CD4-positive, alpha-beta T cell treated with Interleukin-17A for 4 hours (primary cell): ENCODE results near the gene HIPK2.

Source experiments
- DNase-seq: peaks from one replicate; pipeline ENCODE4 v3.0.0-alpha.2; 2020; ENCODE audit warnings: mixed read lengths

Gene HIPK2

DNA sequence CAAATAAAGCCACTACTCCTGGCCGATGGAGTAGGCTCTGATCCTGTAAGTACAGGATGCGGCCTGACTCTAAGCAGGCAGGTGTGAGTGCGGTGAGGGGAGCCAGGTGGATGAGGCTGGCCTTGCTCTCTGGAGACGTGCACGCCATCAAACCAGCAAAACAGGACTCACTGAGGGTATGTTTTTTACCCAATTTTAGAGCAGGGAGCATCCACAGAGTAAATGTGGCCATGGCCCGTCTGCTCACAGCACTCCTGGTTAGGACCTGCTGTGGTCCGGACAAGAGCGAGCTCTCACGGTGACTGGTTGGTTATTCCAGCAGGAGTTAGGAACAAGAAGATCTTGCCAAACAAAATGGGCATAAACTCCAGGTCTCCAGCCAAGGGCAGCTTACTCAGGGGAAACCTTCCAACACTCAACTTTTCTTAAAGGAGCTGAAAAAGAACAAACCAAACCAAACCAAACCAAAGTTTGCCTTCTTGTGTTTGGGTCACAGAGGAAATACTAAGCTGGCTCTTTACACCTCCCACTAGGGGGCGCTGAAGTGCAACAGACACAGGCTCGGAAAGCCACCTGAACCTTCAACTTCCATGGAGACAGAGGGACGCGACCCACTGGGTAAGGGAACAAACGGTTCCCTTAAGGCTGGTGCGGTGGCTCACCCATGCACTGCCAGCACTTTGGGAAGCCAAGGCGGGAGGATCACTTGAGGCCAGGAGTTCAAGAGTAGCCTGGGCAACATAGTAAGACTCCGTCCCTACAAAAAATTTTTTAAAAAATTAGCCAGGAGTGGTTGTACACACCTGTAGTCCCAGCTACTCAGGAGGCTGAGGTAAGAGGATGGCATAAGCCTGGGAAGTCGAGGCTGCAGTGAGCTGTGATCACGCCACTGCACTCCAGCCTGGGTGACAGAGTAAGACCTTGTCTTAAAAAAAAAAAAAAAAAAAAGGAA is 131.9 kb downstream of the HIPK2 start:
- DNase-seq = peak; percentile 95

DNA sequence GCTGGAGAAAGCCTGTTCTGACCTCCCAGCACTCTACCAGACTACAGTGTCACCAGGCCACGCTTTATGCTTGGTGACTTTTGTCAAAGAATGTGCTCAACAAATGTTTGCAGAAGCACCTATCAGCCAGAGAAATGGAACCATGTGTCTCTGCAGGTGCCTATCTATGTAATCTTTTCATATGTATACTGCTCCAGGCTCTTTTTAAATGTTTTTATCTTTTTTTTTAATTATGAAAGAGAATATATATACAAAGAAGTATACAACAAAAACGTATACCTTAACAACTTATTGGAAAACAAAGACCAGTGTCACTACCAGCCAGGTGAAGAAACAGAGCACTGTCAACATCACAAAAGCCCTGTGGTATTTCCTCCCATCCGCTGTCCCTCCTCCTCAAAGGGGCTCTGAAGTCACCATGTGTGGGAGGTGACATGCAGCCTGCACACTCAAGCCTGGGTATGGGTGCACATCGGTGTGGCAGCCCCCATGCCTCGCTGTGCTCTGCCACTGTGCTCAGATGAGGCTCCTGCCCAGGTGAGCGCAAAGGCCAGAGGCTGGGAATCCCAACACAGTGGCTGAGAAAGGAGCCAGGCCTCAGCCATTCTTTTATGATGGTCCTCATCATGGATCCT is 133.7 kb downstream of the HIPK2 start:
- DNase-seq = peak; percentile 37

DNA sequence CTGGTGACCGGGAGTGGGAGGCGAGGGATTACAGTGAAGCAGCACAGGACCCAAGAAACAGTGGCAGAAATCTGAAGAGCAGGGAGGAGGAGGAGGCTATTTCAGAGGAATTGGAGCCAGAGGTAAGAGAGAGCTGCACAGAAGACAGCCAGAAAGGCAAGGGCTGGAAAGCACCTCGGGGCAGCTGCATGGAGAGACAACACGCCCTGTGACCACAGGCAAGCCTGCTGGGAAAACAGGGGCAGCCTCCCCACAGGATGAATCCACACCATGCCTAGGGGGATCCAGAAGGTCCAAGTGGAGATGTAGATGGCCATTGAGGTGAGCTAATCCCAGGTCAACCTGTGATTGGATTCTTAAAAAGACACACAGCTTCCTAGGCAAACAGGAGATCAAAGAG is 135.5 kb downstream of the HIPK2 start:
- no peak for DNase-seq

DNA sequence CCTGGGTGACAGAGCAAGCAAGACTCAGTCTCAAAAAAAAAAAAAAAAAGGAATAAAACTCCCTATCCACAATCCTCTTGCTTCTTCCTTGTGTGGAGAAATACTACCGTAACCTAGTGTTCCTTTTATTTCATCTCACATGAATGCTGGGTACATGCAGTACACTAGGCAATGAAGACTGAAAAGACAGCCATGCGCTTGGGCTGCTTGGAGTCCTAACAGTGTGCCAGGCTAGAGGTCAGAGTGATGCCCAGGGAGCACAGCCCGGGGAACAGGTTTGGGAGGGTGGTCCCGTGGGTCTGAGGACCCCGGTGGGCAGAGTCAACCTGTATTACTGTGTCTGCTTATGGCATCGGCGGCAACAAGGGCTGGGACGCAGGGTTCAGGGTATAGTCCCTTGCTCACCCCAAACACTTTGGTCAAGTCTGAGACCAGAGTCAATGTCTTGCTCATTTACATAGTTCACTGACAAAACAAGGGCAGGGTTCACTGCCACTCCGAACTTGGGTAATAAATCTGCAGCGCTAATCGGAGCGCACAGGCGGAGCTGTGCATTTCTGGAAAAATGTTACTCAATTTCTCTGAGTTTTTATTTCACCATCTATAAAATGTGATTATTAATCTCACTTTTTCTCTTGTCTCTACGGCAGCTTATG is 136.3 kb downstream of the HIPK2 start:
- DNase-seq = no peak

DNA sequence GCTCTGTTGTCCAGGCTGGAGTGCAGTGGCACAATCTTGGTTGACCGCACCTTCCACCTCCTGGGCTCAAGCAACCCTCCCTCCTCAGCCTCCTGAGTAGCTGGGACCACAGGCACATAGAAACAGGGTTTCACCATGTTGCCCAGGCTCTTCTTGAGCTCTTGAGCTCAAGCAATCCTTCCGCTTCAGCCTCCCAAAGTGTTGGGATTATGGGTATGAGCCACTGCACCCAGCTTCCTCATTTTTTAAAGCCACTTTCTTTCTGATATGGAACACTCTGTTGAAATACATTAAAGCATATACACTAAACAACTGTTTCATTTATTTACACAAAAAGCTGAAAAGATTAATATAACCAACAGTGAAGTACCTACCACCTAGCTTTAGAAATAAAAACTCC is 137.1 kb downstream of the HIPK2 start:
- no peak for DNase-seq

DNA sequence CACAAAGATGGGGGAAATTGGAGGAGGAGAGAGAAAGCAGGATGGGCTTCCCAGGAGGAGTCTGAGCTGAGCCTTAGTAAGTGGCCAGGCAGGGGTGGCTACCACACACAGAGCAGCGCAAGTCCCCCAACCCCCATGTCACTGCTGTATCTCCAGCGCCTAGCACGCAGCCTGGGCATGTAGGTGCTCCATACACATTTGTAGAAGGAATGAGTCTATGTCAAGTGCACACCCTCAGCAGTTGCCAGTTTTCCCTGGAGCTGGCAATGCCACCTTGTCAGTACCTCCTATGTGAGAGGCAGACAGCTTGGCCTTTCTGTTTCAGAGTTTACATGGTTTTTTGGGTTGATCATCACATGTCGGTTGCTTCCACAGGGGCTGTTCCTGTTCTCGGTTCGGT is 138.2 kb downstream of the HIPK2 start:
- no peak for DNase-seq

DNA sequence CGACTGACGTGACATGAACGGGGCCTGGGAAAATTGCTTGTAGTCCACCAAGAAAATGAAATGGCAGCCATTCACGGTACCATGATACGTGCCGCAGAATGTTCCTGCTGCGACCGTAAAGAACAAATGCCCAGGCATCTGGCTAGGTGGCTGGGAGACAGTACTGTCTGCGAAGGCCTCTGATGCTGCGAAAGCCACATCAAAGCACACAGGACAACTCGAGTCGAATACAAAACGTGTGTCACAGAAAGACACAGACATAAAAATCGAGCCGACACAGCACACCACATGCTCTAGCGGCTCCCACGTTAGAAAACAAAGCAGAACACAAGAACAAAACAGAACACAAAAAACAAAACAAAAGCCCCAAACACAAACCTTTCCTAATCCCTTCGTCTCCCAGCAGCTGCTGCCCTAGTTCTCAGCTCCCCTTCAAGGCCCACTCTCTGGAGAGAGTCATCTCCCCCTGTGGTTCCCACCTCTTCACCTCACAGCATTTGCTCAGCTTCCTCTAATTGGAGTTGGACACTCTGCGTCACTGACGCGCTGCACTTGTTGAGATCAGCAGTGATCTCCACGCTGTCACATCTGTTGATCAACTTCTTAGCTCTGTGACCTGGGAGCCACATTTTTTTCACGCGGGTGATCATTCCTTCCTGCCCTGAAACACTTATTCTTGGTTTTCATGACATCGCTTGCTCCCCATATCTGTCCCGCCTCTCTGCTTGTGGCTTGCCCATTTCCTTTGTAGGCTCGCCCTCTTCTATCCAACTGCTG is 142.1 kb downstream of the HIPK2 start:
- DNase-seq = peak; percentile 69

DNA sequence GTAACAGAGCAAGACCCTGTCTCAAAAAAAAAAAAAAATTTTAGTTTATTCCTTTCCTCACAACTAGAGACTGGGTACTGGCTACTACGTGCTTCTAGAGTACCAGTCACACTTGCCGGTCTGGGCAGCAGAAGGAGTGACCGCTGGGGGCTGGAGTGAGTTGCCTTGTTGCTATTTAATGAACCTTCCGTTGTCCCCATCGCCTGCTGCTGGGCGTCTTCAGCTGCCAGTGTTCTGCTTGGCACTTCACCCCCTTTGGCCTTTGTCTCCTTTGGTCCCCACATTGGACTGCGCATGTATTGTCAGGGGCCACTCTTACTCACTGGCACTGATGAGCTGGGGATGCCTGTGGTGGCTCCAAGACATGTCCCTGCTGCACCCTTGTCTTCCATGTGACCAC is 143.7 kb downstream of the HIPK2 start:
- no peak for DNase-seq

DNA sequence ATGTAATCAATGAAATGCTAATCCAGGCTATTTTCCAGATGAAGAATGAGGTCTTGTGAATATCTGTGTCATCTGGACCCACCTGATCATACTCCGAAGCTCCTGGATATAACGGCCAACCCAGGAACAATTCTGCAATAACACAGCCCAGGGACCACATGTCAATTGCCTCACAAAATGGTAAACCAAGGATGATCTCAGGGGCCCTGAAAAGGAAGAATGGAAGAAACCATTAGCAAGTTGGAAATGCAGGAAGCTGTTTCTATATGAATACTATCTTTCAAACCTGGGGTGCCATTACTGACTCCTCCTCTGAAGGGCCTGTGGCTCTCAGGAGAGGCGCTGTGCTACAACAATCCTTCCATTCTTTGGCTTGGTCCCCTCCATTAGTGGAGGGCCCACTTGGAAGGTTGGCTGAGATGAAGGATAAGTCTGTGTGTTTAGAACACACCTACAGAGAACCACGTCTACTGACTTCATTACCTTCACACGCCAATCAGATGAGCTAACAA is 146.2 kb downstream of the HIPK2 start:
- no peak for DNase-seq

DNA sequence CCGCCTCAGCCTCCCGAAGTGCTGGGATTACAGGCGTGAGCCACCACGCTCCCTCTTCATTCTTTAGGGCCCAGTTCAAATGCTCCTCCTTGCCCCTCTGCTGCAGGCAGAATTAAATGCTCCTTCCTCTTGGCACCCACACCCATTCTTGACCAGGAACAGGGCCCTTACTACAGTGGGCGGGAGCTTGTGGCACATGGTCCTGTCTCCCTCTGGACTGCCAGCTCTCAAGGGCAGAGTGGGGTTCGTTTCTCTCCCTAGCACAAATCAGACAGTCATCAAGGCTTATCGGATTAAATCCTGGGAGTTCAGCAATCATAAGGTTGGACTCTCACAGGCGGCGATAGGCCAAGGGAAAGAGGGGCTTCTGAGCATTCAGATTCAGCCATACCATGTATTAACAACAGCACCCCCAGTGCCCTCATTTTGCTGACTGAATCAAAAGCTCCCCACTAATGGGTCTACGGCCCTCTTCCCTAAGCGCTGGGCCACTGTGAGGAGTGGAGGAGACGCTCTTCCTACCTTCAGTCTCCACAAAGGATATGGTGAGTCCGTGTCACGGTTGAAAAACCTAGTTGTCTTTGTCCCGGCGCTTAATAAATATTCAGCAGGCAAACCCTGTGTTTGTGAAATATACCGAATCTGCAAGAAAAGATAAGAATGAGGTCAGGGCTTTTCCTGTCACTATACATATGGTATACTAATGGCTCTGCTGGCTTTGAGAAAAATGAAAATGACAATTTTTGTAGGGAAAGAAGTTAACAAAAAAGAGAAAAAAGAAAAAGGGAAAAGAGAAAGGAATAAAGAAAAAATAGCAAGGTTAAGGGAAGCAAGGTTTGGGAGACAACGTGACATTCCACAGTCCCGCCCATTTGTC is 146.9 kb downstream of the HIPK2 start:
- DNase-seq = no peak

DNA sequence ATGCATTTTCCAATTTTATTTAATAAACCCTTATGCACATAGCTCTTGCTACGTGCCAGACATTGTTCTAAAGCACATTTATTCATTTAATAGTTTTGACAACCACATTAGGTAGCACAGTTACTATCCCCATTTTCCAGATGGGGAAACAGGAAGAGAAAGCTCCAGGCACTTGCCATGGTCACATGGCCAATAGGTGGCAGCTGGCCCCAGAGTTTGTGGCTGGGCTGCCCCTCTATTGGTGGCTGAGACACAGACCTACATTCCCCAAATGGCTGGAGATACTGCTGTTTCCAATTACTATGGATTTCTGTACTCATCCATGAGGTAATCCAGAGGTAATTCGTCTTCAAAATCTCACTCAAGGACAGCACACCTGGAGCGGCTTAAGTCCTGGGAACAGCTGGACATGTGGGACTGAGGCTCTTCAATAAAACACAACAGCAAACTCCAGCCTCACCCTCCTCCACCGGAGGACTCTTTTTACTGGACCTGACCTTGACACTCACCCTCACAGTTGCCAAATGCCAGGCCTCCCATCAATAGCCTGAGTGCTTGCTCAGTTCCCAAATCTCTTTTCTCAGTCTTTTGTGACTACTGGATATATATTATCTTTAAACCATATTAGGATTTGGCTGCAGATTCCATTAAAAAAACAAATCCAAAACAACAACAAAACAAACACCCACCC is 148.3 kb downstream of the HIPK2 start:
- no peak for DNase-seq

DNA sequence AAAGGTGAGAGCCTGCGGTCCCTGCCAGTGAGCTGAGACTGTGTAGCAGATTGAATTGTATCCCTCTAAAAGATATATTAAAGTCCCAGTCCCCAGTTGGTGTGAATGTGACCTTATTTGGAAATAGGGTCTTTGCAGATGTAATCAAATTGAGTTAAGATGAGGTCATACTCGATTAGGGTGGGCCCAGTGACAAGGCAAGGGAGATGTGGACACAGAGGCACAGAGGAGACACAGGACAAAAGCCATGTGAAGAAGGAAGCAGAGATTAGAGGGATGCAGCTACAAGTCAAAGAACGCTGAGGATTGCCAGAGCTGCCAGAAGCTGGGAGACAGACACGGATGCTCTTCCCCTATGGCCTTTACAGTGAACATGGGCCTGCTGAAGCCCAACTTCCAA is 150.0 kb downstream of the HIPK2 start:
- DNase-seq = no peak

DNA sequence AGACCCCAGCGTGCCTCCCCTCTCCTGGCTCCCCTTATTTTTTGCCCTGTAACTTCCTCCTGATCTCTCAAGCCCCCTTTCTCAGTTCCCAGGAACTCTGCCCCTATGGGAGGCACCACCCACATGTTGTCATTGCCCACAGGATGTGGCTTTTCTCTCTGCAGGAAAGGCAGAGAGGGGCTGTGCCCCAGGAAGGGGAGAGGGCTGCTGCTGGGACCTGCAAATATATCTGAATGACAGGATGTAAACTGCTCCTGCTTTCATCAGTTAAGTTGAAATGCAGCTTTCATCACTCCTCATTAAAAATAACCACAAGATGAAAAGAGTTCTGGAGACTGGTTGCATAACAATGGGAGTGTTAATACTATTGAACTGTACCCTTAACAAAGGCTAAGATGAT is 151.0 kb downstream of the HIPK2 start:
- peak; percentile 64 for DNase-seq

DNA sequence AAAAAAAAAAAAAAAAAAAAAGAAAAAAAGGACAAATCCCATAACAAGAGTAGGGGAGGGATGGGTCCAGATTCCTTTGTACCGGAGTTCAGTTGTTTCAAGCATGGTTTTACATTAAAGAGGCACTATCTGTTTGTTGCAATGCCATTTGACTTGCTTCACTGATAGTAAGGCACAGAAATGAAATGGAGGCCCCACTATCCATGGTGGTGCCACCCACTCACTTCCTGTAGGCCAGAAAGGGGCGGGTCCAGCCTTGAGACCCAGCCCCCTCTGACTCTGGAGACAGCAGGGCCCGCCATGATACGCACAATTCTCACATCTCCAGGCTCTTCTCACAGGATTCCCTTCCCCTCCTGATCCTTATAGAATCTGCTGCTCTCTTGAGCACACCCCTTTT is 154.3 kb downstream of the HIPK2 start:
- no peak for DNase-seq

DNA sequence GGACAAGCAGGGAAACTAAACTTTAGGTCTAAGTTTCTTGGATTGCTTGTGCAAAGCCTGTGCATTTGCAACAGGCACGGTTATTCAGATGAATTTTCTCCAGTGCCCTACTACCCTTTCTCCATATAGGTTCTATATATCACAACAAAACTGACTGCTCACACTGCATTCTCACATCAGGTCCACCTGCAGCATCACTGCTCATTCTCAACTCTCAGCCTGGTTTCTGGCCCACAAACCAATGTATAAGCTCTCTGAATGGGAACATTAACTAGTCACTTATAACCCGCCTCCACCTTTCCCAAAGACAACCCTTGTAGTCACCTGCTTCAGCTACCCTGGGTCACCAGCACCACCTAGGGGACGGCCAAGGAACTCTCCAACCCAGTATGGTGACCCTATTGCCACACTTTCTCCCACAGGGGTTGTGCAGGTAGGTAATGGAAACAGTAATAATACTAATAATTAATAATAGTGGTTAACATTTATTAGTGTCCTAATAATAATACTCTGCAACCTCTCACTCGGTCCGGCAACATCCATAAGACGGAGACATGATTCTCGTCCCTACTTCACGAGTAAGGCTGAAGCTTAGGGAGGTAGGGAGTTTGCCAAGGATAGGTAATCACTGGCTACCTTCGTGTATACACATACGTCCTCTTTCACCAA is 157.0 kb downstream of the HIPK2 start:
- DNase-seq = peak; percentile 69

DNA sequence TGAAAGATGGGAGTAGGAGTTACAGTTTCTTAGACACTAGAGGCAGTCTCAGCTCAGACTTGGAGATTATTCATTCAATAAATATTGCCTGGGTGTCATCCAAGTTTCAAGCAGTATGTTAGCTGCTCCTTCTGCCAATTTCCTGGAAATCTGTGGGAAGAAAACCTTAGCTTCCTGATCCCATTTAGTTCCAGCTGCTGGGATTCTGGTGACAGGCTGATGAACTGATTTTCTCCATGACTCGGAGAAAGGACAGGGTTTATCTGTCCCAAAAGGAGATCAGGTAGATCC is 158.5 kb downstream of the HIPK2 start:
- DNase-seq = no peak

DNA sequence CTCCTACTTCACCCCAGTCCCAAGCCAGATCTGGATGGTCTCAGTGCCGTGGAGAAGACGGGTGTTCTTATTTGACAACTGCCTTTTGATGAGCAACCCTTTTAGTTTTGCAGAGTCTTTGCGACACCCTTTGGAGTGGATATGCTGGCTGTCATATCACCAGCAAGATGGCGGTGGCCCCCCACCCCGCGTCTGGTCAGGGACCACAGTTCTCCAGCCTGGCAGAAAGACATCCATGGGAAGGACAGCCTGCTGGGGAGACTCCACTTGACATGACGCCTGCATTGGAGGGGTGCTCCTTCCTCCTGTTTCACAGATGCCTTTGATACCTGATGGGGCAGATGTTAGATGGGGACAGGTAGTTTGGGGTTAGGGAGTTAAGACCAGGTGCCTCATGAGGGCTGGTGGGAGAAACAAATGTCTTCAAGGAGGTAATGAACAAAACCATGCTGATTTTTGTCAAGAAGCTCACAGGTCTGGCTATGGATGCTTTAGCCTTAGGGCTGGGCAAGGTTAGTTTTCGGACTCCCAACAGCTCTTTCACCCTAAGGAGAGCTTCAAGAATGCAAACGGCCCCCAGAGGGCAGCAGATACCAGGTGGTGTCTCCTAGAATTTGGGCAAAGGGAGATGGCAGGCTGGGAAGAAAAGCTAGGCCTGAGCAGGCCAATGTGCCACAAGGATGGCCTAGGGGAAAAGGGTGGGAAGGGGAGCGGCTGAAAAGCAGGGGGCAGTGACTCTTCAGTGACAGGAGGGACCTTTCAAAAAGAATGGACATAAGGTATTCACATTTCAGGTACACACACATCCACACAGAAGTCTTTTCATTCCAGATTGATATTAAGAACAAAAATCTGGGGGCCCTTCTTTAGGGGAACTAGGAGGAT is 159.1 kb downstream of the HIPK2 start:
- peak; percentile 71 for DNase-seq

DNA sequence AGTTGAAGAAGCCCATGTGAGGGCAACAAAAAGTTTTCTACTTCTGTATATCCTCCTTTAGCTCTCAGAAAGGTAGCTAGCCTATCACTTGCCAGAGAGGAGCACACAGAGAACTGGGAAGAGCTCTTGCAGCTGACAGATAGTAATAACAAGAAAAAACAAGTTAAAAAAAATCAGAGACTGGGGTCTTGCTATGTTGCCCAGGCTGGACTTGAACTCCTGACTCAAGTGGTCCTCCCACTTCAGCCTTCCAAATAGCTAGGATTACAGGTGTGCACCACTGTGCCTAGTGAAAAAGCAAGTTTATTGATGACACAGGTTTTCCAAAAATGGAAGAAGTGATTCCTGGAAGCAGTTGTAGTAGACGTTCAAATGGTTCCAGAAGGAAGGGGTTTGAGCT is 160.7 kb downstream of the HIPK2 start:
- no peak for DNase-seq

DNA sequence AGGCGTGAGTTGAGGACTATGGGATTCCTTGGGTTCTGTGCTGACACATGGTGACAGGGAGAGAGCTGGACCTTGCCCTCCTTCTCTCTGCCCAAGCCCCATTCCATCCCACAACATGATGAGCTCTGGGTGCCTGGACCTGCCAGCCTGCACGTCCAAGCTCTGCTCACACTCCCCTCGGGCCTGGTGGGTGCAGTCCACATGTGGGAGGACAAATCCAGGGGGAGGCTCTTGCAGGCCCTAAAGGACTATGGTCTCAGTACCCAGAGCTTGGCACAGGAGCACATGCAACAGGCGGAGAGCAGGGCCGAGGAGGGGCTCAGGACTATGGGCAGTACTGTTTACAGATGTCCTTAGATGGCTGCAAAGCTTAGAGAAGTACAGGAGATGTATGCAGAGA is 162.9 kb downstream of the HIPK2 start:
- DNase-seq = no peak

DNA sequence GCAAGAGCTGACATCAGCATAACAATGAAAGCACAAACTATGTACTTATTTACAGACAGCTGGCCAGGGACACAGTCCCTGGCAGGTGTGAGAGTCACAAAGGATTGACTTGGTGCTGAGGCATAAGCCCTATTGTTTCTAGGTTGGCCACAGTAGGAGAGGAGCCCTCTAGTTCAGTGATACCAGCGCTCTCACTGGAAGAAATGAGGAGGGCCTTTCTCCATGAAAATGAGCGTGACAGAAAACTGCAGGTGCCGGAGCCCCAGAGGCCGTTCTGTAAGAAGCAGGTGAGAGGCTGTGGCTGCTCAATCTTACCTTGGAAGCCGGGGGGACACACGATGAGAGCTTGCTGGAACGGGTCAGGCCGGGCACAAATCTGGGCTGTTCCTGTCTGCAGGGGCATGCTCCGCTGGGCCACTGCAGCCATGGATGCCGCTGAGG is 163.8 kb downstream of the HIPK2 start:
- DNase-seq = no peak
